Thyroid gland (tissue), 4 donors: Measurements from ENCODE around the gene MORF4L1.

Source experiments
- CTCF ChIP-seq, 6 experiments: fragments of 200-600 bp in 3 of 6; fragments of 450-650 bp in 3 of 6; sonication (generic) in 3 of 6; IDR thresholded peaks; one replicate each; pipeline ENCODE4 v1.5.1; 2016 to 2019; ENCODE audit warnings: antibody characterized with exemption in 6 of 6, mild to moderate bottlenecking in 2 of 6, inconsistent platforms in 1 of 6, moderate library complexity in 1 of 6
- POLR2A ChIP-seq, 2 donors: fragments of 450-650 bp; IDR thresholded peaks; one replicate each; pipeline ENCODE4 v1.6.1; 2017; ENCODE audit warnings: antibody characterized with exemption in 2 of 2, mild to moderate bottlenecking in 2 of 2, moderate library complexity in 1 of 2

DNA sequence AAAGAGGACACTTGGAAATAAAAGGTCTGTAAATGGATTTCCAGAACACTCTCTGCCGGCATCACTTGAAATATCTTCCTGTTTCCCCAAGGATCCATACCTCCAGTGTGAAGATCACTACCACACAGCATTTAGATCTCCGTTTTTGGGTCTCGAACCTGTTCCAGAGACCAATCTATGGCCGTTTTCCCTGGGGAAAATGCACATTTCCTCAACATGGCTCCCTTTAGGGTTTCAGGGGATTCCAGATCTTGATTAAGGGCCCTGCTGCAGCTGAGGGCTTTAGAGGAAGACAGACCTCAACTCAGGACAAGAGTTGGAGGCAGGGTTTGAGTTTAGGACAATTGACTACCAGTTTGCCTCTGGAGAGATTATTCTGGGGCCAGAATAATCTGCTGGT, 70.1 kb downstream of the MORF4L1 start:
- TF ChIP-seq POLR2A (IDR thresholded peaks at IDR 0.05), result no peak
- no peak for TF ChIP-seq CTCF (IDR thresholded peaks at IDR 0.05)
